WTC11 (cell line): Measurements from ENCODE around the gene RESP18. TPM values are rescaled to one million over a fixed set of nuclear protein-coding genes. Genes with fewer than 3 reads are reported as not detected.

Source experiments
- ATAC-seq: fragments of 200-7000 bp; cut with Tn5 transposase; 2 replicates; pipeline ENCODE4 v1.10.0; 2021; ENCODE audit warnings: mild to moderate bottlenecking, moderate library complexity
- CTCF ChIA-PET: fragments of 300-600 bp; sonication (Branson Sonifier 250); formaldehyde crosslinking; loops from one replicate; lab custom pipeline; 2021; ENCODE audit warnings: antibody characterized with exemption; lab: Charles Lee
- POLR2A ChIA-PET: fragments of 350-600 bp; sonication (Branson Sonifier 250); formaldehyde crosslinking; loops from one replicate; lab custom pipeline; 2021; ENCODE audit warnings: antibody characterized with exemption; lab: Charles Lee
- DNase-seq: peaks from one replicate; pipeline ENCODE4 v3.0.0; 2021; ENCODE audit warnings: low spot score
- H3K27ac Mint-ChIP-seq: 2 replicates; pipeline ENCODE4 v1.8.0; 2021; ENCODE audit warnings: mixed read lengths
- H3K27me3 Mint-ChIP-seq: 2 replicates; pipeline ENCODE4 v1.8.0; 2021; ENCODE audit warnings: low read depth, mild to moderate bottlenecking, moderate library complexity, mixed read lengths
- H3K36me3 Mint-ChIP-seq: 2 replicates; pipeline ENCODE4 v1.8.0; 2021; ENCODE audit warnings: mixed read lengths
- H3K4me1 Mint-ChIP-seq: 2 replicates; pipeline ENCODE4 v1.8.0; 2022; ENCODE audit warnings: mixed read lengths
- H3K4me3 Mint-ChIP-seq: 2 replicates; pipeline ENCODE4 v1.8.0; 2021; ENCODE audit warnings: mild to moderate bottlenecking, moderate library complexity, mixed read lengths
- H3K9me3 Mint-ChIP-seq: 2 replicates; pipeline ENCODE4 v1.8.0; 2021; ENCODE audit warnings: mixed read lengths
- ELF4 ChIP-seq: sonication (generic); formaldehyde crosslinking; IDR thresholded peaks from 2 replicates; pipeline ENCODE4 v1.8.1; 2022; ENCODE audit warnings: low read depth, mild to moderate bottlenecking, moderate library complexity, missing genetic modification reagents
- FOXP1 ChIP-seq: sonication (generic); formaldehyde crosslinking; IDR thresholded peaks from 2 replicates; pipeline ENCODE4 v1.8.0; 2022; ENCODE audit warnings: missing genetic modification reagents, mild to moderate bottlenecking, moderate library complexity, borderline replicate concordance
- KAT7 ChIP-seq: sonication (generic); formaldehyde crosslinking; IDR thresholded peaks from 2 replicates; pipeline ENCODE4 v1.8.1; 2023; ENCODE audit warnings: missing genetic modification reagents, mild to moderate bottlenecking, borderline replicate concordance
- NFATC4 ChIP-seq: fragments of 250-450 bp; sonication (Bioruptor Pico); IDR thresholded peaks from 2 replicates; pipeline ENCODE4 v1.9.0; 2021; ENCODE audit warnings: mild to moderate bottlenecking
- NFE2L1 ChIP-seq: sonication (generic); formaldehyde crosslinking; IDR thresholded peaks from 2 replicates; pipeline ENCODE4 v1.8.1; 2023; ENCODE audit warnings: missing genetic modification reagents
- PRRX2 ChIP-seq: fragments of 250-450 bp; sonication (Bioruptor Pico); IDR thresholded peaks from 2 replicates; pipeline ENCODE4 v1.8.0; 2021; ENCODE audit warnings: mild to moderate bottlenecking
- TP53 ChIP-seq: sonication (generic); formaldehyde crosslinking; IDR thresholded peaks from 2 replicates; pipeline ENCODE4 v1.8.1; 2023; ENCODE audit warnings: mild to moderate bottlenecking, missing genetic modification reagents
- total RNA-seq: library from RNA; stranded (reverse); gene quantifications from 3 replicates; pipeline ENCODE4 v1.2.3, GENCODE V29; 2021
- TF ChIP-seq, protein P1 (sequence below): fragments of 250-450 bp; sonication (Bioruptor Pico); conservative IDR thresholded peaks from 2 replicates; pipeline ENCODE4 v1.9.0; 2021; ENCODE audit warnings: mild to moderate bottlenecking
- TF ChIP-seq, protein P2 (sequence below): sonication (generic); formaldehyde crosslinking; conservative IDR thresholded peaks from 2 replicates; pipeline ENCODE4 v1.8.1; 2022; ENCODE audit warnings: mild to moderate bottlenecking, missing genetic modification reagents
- TF ChIP-seq, protein P3 (sequence below): sonication (generic); formaldehyde crosslinking; conservative IDR thresholded peaks from 2 replicates; pipeline ENCODE4 v1.8.1; 2023; ENCODE audit warnings: mild to moderate bottlenecking, low read depth, missing genetic modification reagents, moderate library complexity
- TF ChIP-seq, protein P4 (sequence below): sonication (generic); formaldehyde crosslinking; IDR thresholded peaks from 2 replicates; pipeline ENCODE4 v1.8.1; 2022; ENCODE audit warnings: missing genetic modification reagents, borderline replicate concordance
- TF ChIP-seq, protein P5 (sequence below): fragments of 250-450 bp; sonication (Bioruptor Pico); IDR thresholded peaks from 2 replicates; pipeline ENCODE4 v2.1.2; 2022; ENCODE audit warnings: mild to moderate bottlenecking, moderate library complexity

RESP18 gene
- total RNA-seq, 1 experiment from 2014 or later: not detected

DNA sequence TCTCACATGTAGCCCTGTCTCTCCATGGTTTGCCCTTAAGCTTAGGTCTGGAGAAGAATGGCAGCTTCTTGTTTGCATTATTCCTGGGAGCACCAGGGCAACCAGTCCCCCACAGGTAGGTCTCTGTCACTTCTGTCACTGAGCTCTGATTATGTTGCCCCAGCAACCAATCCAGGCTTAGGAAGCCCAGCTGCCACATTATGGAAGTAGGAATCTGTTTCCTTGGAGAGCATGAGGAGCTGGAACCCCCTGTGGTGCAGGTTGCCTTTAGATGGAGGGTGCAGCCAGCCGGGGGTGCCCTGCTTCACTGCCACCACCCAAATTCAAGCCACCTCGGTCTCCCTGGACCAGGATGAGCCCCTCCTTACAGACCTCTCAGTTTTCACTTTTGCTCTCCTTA is 4.8 kb downstream of the RESP18 start:
- no peak for DNase-seq
- H3K4me1 Mint-ChIP-seq: peaks cover 8% of the 10 kb centered on the region
- ATAC-seq: no peak
- no peak overlapping the region for H3K4me3 Mint-ChIP-seq
- no peaks in the 10 kb centered on the region for H3K36me3 Mint-ChIP-seq
- ChIA-PET CTCF (interaction anchor here (0.5 to 0.8 kb wide), 2 partner anchors 15 to 33 kb away, joined by 3 read pairs; no protein-coding TSS in a partner anchor), POLR2A (no interaction called here)
- peaks cover 75% of the 10 kb centered on the region for H3K27me3 Mint-ChIP-seq
- H3K9me3 Mint-ChIP-seq: no peaks in the 10 kb centered on the region
- H3K27ac Mint-ChIP-seq: no peak overlapping the region
- TF ChIP-seq ELF4 (CRISPR knock-in tag) (no peak), NFATC4 (CRISPR knock-in tag) (no peak), KAT7 (CRISPR knock-in tag) (no peak), FOXP1 (CRISPR knock-in tag) (no peak), TP53 (CRISPR knock-in tag) (no peak)
- TF ChIP-seq, protein P1, sequence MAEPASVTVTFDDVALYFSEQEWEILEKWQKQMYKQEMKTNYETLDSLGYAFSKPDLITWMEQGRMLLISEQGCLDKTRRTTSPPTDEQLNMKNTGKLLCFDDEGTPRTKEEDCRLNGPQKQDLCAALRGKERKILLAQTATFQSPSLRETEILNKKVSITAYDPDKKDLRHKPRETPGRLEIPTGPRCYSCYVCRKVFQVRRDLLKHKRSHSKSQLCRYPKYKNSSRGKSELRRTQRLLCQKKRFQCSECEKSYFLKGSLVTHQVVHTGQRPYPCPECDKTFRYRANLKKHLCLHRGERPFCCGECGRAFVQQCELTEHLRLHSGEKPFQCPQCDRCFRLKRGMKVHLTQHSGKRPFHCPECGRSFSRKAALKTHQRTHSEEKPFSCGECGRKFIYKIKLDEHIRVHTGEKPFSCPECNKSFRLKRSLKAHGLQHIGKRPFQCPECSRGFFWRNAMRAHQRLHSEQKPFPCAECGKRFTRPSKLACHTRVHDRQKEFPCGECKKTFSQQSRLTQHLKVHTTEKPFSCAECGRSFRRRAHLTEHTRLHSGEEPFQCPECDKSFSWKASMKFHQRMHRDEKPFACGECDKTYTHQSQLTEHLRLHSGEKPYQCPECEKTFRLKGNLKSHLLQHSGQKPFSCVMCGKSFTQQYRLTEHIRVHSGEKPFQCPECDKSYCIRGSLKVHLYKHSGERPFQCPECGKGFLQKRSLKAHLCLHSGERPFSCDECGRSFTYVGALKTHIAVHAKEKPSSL (CRISPR knock-in tag): no peak

DNA sequence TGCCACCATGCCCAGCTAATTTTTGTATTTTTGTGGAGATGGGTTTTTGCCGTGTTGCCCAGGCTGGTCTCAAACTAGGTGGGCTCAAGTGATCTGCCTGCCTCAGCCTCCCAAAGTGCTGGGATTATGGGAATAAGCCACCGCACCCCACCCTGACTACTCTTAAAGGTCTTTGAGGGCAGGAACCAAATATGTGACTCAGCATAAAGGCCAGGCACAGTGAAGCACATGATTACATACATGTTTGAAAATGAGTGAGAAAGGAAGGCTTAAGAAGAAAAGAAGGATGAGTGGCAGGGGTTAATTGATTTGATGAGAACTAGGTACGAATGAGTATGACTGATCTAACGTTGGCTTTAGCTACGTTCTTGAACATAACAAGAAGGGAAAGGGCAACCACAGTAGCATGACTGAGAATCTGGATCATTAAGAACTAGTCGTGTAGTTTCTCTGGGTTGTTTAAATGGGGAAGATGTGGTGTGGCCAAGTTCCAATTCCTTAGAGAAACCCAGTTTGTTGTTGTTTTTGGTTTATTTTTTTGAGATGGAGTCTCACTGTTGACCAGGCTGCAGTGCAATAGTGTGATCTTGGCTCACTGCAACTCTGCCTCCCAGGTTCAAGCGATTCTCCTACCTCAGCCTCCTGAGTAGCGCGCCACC is 6.8 kb downstream of the RESP18 start:
- no peak for TF ChIP-seq ELF4 (CRISPR knock-in tag)
- TF ChIP-seq, protein P2, sequence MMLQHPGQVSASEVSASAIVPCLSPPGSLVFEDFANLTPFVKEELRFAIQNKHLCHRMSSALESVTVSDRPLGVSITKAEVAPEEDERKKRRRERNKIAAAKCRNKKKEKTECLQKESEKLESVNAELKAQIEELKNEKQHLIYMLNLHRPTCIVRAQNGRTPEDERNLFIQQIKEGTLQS (CRISPR knock-in tag): no peak
- H3K27me3 Mint-ChIP-seq: peaks cover 67% of the 10 kb centered on the region
- H3K4me3 Mint-ChIP-seq: no peak overlapping the region
- ChIA-PET POLR2A (no interaction called here), CTCF (interaction anchor here (1.0 kb wide), 1 partner anchor 31 kb away, joined by 4 read pairs; no protein-coding TSS in a partner anchor)
- no peak overlapping the region for H3K27ac Mint-ChIP-seq
- ATAC-seq (no peak), DNase-seq (no peak)
- no peaks in the 10 kb centered on the region for H3K4me1 Mint-ChIP-seq
- H3K9me3 Mint-ChIP-seq: no peaks in the 10 kb centered on the region
- no peaks in the 10 kb centered on the region for H3K36me3 Mint-ChIP-seq

DNA sequence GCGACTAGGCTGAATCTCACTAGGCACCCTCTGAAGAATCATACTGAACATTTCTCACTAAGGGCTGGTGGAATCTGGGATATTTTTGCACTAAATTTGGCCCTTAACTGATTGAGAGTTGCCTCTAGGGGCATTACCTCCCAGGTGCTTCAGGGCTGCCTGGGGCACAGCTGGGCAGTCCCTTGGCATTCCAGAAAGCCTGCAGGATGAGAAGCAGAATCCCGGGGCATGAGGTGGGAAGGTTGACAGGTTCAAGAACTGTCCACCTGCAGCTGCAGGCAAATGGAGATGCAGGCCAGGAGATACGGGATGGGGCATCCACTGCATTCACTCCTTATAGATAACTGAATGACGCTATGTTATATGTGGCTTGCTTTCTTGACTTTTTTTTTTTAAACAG is 7.4 kb downstream of the RESP18 start:
- peaks cover 60% of the 10 kb centered on the region for H3K27me3 Mint-ChIP-seq

DNA sequence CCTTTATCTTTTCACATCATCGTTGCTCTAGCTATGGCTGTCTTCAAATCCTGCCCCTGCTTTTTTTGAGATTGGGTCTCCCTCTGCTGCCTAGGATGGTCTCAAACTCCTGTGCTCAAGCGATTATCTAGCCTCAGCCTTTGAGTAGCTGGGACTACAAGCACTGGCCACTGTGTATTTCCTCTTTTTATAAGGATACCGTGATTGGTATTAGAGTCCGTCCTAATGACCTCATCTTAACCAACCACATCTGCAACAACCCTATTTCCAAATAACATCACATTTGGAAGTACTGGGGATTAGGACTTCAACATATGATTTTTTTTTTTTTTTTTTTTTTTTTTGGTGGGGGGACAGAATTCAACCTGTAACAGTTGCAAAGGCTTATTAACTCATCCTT is 9.1 kb downstream of the RESP18 start:
- TF ChIP-seq NFE2L1 (CRISPR knock-in tag) (no peak), PRRX2 (CRISPR knock-in tag) (no peak)
- TF ChIP-seq, protein P3, sequence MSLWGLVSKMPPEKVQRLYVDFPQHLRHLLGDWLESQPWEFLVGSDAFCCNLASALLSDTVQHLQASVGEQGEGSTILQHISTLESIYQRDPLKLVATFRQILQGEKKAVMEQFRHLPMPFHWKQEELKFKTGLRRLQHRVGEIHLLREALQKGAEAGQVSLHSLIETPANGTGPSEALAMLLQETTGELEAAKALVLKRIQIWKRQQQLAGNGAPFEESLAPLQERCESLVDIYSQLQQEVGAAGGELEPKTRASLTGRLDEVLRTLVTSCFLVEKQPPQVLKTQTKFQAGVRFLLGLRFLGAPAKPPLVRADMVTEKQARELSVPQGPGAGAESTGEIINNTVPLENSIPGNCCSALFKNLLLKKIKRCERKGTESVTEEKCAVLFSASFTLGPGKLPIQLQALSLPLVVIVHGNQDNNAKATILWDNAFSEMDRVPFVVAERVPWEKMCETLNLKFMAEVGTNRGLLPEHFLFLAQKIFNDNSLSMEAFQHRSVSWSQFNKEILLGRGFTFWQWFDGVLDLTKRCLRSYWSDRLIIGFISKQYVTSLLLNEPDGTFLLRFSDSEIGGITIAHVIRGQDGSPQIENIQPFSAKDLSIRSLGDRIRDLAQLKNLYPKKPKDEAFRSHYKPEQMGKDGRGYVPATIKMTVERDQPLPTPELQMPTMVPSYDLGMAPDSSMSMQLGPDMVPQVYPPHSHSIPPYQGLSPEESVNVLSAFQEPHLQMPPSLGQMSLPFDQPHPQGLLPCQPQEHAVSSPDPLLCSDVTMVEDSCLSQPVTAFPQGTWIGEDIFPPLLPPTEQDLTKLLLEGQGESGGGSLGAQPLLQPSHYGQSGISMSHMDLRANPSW (CRISPR knock-in tag): no peak
- H3K4me1 Mint-ChIP-seq: no peaks in the 10 kb centered on the region
- ATAC-seq: no peak
- ChIA-PET CTCF (interaction anchor here (0.8 to 1.5 kb wide), 2 partner anchors 12 to 29 kb away, joined by 3 to 8 read pairs; no protein-coding TSS in a partner anchor), POLR2A (interaction anchor here (0.6 to 0.7 kb wide), 2 partner anchors 54 to 356 kb away, joined by 5 to 7 read pairs; no protein-coding TSS in a partner anchor)
- H3K9me3 Mint-ChIP-seq: no peaks in the 10 kb centered on the region
- no peaks in the 10 kb centered on the region for H3K36me3 Mint-ChIP-seq
- H3K27ac Mint-ChIP-seq: no peak overlapping the region
- DNase-seq: no peak
- no peak overlapping the region for H3K4me3 Mint-ChIP-seq
- H3K27me3 Mint-ChIP-seq: peaks cover 43% of the 10 kb centered on the region

More for the DNA sequence above, 7.4 kb downstream of the RESP18 start:
- H3K9me3 Mint-ChIP-seq: no peaks in the 10 kb centered on the region
- H3K4me3 Mint-ChIP-seq: no peak overlapping the region
- ChIA-PET CTCF (interaction anchor here (1.0 kb wide), 1 partner anchor 30 kb away, joined by 4 read pairs; no protein-coding TSS in a partner anchor), POLR2A (no interaction called here)
- ATAC-seq (no peak), DNase-seq (no peak)
- no peaks in the 10 kb centered on the region for H3K4me1 Mint-ChIP-seq
- H3K27ac Mint-ChIP-seq: no peak overlapping the region
- TF ChIP-seq, protein P4, sequence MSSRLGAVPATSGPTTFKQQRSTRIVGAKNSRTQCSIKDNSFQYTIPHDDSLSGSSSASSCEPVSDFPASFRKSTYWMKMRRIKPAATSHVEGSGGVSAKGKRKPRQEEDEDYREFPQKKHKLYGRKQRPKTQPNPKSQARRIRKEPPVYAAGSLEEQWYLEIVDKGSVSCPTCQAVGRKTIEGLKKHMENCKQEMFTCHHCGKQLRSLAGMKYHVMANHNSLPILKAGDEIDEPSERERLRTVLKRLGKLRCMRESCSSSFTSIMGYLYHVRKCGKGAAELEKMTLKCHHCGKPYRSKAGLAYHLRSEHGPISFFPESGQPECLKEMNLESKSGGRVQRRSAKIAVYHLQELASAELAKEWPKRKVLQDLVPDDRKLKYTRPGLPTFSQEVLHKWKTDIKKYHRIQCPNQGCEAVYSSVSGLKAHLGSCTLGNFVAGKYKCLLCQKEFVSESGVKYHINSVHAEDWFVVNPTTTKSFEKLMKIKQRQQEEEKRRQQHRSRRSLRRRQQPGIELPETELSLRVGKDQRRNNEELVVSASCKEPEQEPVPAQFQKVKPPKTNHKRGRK: no peak
- TF ChIP-seq, protein P5, sequence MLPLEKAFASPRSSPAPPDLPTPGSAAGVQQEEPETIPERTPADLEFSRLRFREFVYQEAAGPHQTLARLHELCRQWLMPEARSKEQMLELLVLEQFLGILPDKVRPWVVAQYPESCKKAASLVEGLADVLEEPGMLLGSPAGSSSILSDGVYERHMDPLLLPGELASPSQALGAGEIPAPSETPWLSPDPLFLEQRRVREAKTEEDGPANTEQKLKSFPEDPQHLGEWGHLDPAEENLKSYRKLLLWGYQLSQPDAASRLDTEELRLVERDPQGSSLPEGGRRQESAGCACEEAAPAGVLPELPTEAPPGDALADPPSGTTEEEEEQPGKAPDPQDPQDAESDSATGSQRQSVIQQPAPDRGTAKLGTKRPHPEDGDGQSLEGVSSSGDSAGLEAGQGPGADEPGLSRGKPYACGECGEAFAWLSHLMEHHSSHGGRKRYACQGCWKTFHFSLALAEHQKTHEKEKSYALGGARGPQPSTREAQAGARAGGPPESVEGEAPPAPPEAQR: no peak
- no peaks in the 10 kb centered on the region for H3K36me3 Mint-ChIP-seq
